RWPE1 (cell line): ENCODE measurements around the gene MYCBP.
A peak's percentile ranks its signal among the peaks of the same experiment; 100 is the strongest.

ENCODE experiments used
- CTCF ChIA-PET: fragments of 350-600 bp; sonication (Branson Sonifier 250); formaldehyde crosslinking; extraction: SDS; loops from one replicate; lab custom pipeline; 2021; lab: Yijun Ruan, JAX
- POLR2A ChIA-PET: fragments of 400-600 bp; formaldehyde crosslinking; extraction: SDS; loops from one replicate; lab custom pipeline; 2020; ENCODE audit warnings: antibody characterized with exemption; ENCODE audit not compliant: low non-redundant PET; lab: Yijun Ruan, JAX
- DNase-seq: peaks from one replicate; pipeline ENCODE4 v3.0.0; 2012; ENCODE audit warnings: low spot score
- H3K27ac ChIP-seq: fragments of 450-650 bp; 2 replicates; pipeline ENCODE4 v1.5.1; 2017
- CTCF ChIP-seq: fragments of 450-650 bp; conservative IDR thresholded peaks from 2 replicates; pipeline ENCODE4 v1.5.1; 2017; ENCODE audit warnings: low read depth, mild to moderate bottlenecking

Gene MYCBP

DNA sequence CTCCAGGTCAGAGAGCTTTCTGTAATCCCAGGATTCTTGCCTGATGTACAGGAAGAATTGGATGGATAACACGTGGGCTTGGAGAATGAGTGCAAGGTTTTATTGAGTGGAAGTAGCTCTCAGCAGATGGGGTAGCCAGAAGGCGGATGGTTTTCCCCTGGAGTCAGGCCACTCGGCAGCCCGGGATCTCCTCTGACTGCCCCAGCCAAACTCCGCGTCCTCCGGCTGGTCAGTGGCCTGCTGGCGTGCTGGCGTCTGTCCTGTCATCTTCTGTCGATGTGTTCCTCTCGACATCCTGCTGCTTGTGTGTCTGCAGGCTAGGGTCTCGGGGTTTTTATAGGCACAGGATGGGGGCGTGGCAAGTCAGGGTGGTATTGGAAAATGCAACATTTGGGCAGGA, 35.7 kb upstream of the MYCBP start:
- no peak overlapping the region for H3K27ac ChIP-seq
- TF ChIP-seq CTCF = no peak
- no peak for DNase-seq
- ChIA-PET POLR2A (no interaction called here), CTCF (interaction anchor here (0.8 kb wide), 1 partner anchor 764 kb away, joined by 5 read pairs; no protein-coding TSS in a partner anchor)

DNA sequence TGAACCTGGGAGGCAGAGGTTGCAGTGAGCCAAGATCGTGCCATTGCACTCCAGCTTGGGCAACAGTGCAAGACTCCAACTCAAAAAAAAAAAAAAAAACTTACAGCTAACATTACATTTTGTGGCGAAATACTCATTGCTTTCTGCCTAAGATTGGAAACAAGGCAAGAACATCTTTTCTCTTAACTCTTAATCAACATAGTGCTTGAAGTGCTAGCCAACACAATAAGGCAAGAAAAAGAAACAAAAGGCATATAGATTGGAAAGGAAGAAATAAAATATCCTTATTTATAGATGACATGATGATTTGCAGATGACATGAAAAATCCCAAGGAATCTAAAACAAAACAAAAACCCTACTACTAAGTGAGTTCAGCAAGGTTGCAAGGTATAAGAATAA, 32.8 kb upstream of the MYCBP start:
- CTCF ChIA-PET = no interaction called here
- H3K27ac ChIP-seq = no peak overlapping the region
- DNase-seq = no peak
- no peak for TF ChIP-seq CTCF
- POLR2A ChIA-PET = no interaction called here

GRCh38 chr1:38899560-38899959, 26.4 kb upstream of the MYCBP start:
- peak overlapping the region; percentile 27; the same call in 1 of the 2 replicates for H3K27ac ChIP-seq
- no peak for TF ChIP-seq CTCF
- POLR2A ChIA-PET = no interaction called here
- CTCF ChIA-PET = no interaction called here
- DNase-seq = no peak

GRCh38 chr1:38898653-38899230, 25.6 kb upstream of the MYCBP start:
- ChIA-PET CTCF (no interaction called here), POLR2A (no interaction called here)
- no peak for TF ChIP-seq CTCF
- peak; percentile 45 for DNase-seq
- H3K27ac ChIP-seq = no peak overlapping the region; the same call in 1 of the 2 replicates

DNA sequence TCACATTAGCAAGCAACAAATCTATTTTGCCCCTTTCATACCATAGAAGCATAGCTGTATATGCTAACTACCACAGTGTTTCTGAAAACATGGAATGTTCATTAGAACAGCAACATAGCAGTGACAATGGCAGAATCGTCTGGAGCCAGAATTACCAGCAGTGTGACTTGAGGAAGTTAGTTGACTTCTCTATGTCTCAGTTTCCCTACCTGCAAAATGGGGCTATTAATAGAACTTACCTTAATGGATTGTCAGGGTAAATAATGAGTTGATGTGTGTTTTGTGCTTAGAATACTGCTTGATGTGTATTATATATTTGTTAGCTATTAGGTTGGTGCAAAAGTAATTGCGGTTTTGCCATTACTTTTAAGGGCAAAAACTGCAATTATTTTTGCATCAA, 23.0 kb upstream of the MYCBP start:
- ChIA-PET POLR2A (no interaction called here), CTCF (interaction anchor here (1.6 kb wide), 1 partner anchor 68 kb away, joined by 4 read pairs; no protein-coding TSS in a partner anchor)
- H3K27ac ChIP-seq = no peak overlapping the region

DNA sequence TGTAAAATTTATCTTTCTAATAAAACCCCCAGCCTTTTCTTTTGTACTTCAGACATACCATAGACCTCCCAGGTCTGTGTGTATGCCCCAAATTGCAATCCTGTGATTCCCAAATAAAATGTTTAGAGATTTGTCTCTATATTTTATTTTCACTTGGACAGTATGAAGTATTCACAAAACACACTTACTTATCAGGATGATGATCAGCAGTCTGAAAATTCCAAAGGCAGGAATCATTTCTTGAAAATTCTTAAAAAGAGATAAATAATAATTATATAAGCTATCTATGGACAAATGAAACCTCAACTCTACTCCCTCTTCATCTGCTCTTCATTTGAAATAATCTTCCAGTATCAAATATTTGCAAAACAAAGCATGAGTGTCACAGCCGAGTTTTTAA, 19.8 kb upstream of the MYCBP start:
- no peak overlapping the region for H3K27ac ChIP-seq
- DNase-seq = no peak
- ChIA-PET CTCF (interaction anchor here (0.5 to 0.8 kb wide), 2 partner anchors 72 to 437 kb away, joined by 4 read pairs; no protein-coding TSS in a partner anchor), POLR2A (no interaction called here)
- TF ChIP-seq CTCF = no peak

More for the DNA sequence above, 23.0 kb upstream of the MYCBP start:
- no peak for TF ChIP-seq CTCF
- no peak for DNase-seq
